Measurements from ENCODE around the gene KDM2A. TPM values are rescaled to one million over a fixed set of nuclear protein-coding genes. Genes with fewer than 3 reads are reported as not detected.

KDM2A gene
- total RNA-seq, 1 donor from 2014 or later = 34.1 TPM

DNA sequence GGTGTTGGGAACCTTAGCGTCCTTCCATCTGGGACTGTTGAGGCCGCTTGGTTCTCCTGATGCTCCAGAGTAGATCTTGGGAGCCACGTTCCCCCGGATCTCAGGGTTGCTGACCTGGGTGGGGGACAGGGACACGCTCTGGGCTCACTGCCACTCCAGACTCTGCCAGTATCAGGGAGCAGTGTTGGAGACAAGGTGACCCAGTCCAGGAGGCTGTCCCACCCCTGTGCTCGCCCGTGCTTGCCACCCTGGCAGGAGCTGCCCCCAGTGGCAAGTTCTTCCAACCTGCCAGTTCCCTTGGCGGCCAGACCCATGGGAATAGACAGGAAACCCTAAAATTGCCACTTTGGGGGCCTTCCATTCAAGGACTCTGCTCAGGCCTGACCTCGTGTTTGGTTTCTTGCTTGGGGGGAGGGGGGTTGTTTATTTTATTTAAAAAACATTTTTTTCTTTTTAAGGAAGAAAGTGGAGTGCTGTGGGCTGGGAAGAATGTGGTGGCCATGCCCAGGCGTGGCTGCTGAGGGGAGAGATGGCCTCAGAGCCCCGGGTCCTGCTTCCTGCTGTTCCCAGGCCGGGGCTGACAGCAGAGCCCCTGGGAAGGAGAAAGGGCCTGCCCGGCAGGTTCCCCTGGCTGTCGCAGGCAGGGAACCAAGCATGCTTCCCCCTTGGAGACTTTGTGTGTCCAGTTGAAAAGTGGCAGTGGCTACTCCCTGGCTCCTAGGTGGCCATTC lies 154.4 kb downstream of the KDM2A start:
- DNase-seq (ENCODE audit: low read depth) = no peak
- no peak overlapping the region for H3K4me3 ChIP-seq (ENCODE audit: low read depth, low read length)
- TF ChIP-seq, protein P1, sequence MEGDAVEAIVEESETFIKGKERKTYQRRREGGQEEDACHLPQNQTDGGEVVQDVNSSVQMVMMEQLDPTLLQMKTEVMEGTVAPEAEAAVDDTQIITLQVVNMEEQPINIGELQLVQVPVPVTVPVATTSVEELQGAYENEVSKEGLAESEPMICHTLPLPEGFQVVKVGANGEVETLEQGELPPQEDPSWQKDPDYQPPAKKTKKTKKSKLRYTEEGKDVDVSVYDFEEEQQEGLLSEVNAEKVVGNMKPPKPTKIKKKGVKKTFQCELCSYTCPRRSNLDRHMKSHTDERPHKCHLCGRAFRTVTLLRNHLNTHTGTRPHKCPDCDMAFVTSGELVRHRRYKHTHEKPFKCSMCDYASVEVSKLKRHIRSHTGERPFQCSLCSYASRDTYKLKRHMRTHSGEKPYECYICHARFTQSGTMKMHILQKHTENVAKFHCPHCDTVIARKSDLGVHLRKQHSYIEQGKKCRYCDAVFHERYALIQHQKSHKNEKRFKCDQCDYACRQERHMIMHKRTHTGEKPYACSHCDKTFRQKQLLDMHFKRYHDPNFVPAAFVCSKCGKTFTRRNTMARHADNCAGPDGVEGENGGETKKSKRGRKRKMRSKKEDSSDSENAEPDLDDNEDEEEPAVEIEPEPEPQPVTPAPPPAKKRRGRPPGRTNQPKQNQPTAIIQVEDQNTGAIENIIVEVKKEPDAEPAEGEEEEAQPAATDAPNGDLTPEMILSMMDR (conservative IDR thresholded peaks at IDR 0.05; ENCODE audit: low read depth, low read length) = no peak

DNA sequence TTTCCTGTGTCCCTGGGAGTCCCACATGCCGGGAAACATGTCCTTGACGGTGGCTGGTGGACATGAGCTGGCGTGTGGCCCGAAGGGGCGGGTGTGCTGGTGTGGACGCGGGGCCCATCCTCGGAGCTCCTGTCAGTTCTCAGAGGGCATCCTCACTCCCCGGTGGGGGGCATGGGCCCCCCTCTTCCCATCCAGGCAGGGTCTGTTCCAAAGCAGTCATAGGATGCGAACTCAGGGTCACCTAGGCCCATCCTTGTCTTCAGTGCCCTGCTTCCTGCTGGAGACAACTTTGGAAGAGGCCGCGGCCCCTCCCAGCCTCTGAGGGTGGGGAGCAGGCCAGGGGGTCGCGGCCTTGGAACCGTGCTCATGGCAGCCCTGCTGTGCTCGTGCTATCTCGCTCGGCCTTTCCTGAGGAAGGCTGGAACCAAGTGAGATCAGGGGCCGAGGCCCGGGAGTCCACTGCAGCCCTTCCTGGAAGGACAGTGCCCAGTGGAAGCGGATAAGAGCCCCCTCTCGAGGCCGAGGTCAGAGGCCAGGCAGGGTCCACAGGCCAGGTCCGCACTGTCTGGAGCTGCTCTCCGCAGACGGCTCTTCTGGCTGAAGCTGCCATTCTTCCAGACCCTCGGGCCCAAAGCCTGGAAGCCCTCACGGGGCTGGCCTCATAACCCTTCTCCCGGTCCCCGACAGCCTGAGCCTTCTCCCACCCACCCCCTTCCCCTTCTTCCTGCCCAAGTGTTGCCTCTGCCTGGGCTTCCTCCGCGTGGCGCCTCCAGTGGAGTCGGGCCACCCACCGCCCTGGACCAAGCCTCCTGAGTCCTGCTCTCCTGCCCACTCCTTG lies 155.9 kb downstream of the KDM2A start:
- TF ChIP-seq, protein P1 (conservative IDR thresholded peaks at IDR 0.05; ENCODE audit: low read depth, low read length) = no peak
- no peak for DNase-seq (ENCODE audit: low read depth)
- no peak overlapping the region for H3K4me3 ChIP-seq (ENCODE audit: low read depth, low read length)

DNA sequence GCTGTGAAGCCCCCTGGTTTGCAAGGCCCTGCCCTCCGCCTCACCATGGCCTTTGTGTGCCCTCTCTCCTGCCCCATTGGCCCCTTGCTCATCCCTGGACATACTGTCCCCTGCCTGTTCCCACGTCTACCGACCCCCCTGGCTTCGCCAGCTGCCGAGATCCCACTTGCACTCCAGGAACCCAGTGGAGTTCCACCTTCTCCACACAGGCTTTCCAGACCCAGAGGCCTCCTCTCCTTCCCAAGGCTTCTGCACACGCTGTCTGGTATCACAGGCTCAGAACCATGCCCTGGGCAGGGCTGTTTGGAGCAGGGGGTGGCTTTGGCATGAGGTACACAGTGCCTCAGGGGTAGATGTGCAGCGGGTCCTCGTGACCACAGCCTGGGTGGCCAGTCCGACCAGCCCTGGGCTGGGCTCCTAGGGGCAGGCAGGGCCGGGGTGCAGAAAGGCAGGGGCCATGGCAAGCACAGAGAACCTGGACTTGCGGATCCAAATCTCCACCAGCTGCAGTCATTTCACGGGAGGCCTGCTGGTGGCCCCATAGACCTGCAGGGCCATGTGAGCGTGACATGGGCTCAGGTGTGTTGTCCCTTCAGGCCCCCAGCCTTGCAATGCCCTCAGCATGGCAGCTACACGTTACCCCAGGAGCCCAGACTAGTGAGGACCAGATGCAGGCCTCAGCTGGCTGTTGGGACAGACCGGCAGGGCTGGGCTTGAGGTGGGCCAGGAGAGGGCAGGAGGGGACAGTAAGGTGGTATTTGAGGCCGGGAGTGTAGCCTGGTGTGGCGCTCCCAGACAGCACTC lies 156.7 kb downstream of the KDM2A start:
- no peak for DNase-seq (ENCODE audit: low read depth)
- no peak overlapping the region for H3K4me3 ChIP-seq (ENCODE audit: low read depth, low read length)
- TF ChIP-seq, protein P1 (conservative IDR thresholded peaks at IDR 0.05; ENCODE audit: low read depth, low read length) = no peak

DNA sequence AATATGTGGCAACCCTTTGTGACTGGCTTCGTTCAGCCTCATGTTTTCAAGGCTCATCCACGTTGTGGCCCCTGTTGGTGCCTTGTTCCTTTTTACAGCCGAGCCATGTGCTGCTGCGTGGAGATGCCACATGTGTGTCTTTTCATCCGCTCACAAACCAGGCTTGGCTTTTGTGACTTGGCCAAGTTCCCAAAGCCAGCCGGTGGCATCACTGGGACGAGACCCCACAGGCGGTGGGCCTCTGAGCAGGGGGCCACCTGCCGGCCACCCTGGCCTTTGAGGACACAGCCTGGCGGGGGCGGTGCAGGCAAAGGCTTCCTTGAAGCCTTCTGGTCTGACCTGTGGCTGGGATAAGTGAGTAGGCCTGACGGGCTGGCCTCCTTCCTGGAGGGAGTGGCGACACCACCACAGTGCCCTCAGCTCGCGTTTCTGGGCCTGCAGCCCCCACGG lies 157.7 kb downstream of the KDM2A start:
- TF ChIP-seq, protein P1 (conservative IDR thresholded peaks at IDR 0.05; ENCODE audit: low read depth, low read length) = no peak
- no peak overlapping the region for H3K4me3 ChIP-seq (ENCODE audit: low read depth, low read length)
- no peak for DNase-seq (ENCODE audit: low read depth)

DNA sequence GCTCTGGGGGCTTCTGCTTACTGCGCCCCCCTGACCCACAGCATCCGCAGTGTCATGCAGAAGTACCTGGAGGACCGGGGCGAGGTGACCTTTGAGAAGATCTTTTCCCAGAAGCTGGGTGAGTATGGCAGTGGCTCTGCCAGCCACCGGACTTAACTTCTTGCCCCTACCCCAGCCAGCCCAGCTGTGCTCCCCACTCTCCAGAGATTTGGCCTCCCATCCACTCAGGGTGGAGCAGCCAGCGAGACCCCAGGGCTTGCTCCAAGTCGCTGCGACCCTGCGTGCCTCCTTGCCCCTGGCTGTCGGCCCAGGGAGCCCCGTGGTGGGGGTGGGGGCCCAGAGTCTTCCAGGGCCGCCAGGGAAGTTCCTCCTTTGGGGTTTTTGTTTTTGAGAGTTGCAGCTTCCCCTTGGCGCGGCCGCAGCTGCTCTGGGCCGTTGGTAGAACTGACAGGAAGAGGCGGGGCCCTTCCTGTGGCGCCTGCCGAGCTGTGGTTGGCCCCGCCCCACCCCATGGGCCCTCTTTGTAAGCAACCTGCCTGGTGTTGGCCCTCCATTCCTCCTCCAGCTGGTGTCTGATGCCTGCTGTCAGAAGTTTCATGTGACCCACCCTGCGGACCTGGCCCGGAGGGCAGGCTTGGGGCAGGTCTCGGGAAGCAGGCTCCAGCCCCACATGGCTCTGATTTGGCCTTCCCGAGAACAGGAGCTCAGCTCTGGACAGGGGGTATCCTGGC lies 158.3 kb downstream of the KDM2A start:
- TF ChIP-seq, protein P1 (conservative IDR thresholded peaks at IDR 0.05; ENCODE audit: low read depth, low read length) = no peak
- no peak for DNase-seq (ENCODE audit: low read depth)
- H3K4me3 ChIP-seq (ENCODE audit: low read depth, low read length) = no peak overlapping the region
